ENCODE data around the gene TSSK3.

Gene TSSK3

GRCh38 chr1:32400876-32401631 is 38.7 kb downstream of the TSSK3 start:
- peak; percentile 36 for DNase-seq (ENCODE audit: low spot score)

- no peak for DNase-seq (ENCODE audit: low spot score)
These were observed 42.6 kb downstream of the TSSK3 start for GRCh38 chr1:32404946-32405345.

- DNase-seq (ENCODE audit: low spot score), result no peak
These were observed 43.5 kb downstream of the TSSK3 start for GRCh38 chr1:32405672-32406467.

GRCh38 chr1:32406629-32407111 is 44.3 kb downstream of the TSSK3 start:
- DNase-seq (ENCODE audit: low spot score), result no peak

- no peak for DNase-seq (ENCODE audit: low spot score)
These were observed 48.9 kb downstream of the TSSK3 start for GRCh38 chr1:32411261-32411660.

GRCh38 chr1:32413507-32414185 is 51.3 kb downstream of the TSSK3 start:
- DNase-seq (ENCODE audit: low spot score), result peak; percentile 87
